ENCODE results near the gene RBMS2. TPM values are rescaled to one million over a fixed set of nuclear protein-coding genes. Genes with fewer than 3 reads are reported as not detected.

Gene RBMS2
- total RNA-seq, 1 donor from 2014 or later, result 129 TPM

DNA sequence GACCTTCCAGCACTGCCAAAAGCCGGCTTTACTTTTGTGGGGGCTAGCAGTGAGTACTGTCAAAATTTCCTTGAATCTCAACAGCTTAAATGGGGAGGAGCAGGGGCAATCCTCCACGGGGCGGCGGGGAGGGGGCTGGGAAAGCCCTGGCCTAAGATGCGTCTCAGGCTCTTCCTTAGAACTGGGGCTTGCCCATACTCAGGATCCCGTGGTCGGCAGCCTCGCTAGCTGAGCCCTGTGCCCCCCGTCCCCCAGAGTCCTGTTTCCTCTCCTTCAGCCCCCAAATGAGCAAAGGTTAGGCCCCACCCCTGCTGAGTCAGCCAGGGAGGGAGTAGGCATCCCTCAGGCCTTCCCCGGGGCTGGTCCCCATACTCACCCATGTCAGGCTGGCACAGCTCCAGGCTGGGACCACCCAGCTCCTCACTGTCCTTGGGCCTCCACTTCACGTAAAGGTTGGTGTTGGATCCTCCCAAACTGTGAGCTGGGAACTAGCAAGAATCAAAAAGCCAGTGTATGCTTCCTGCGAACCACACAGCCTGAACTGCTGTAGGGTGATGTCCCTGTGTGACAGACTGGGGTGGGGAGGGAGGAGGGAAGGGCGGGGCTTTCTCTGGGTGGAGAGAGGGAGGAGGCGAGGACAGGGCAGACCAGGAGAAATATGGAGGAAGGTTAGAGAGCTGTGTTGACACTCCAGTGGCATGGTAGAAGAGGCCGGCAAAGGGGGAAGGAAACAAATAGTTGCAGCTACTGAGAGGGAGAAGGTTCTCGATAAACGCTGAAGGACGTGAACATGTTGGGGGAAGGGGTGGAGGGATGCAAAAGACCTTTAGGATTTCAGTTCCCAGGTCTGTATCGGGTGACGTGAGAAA is 114.4 kb downstream of the RBMS2 start:
- Histone ChIP-seq H3K36me3 (peaks cover 36% of the 10 kb centered on the region), H3K4me1 (peaks cover 52% of the 10 kb centered on the region), H3K27me3 (ENCODE audit: low read depth) (no peaks in the 10 kb centered on the region), H3K27ac (peak overlapping the region; percentile 91), H3K4me3 (peak overlapping the region; percentile 92), H3K9me3 (no peaks in the 10 kb centered on the region)
- peak; percentile 90 for DNase-seq
- no peak for TF ChIP-seq CTCF (IDR thresholded peaks at IDR 0.05)
- intact Hi-C loops (cut with DNase I), result no loop called here
- ATAC-seq, result peak; percentile 89 to 90

GRCh38 chr12:56636675-56637540 is 115.3 kb downstream of the RBMS2 start:
- H3K27ac ChIP-seq, result peak overlapping the region; percentile 91
- TF ChIP-seq CTCF (IDR thresholded peaks at IDR 0.05), result peak; percentile 59
- no peaks in the 10 kb centered on the region for H3K27me3 ChIP-seq (ENCODE audit: low read depth)
- H3K9me3 ChIP-seq, result no peaks in the 10 kb centered on the region
- peak overlapping the region; percentile 92 for H3K4me3 ChIP-seq
- intact Hi-C loops (cut with DNase I), result no loop called here
- DNase-seq (peak; percentile 97), ATAC-seq (peak; percentile 77 to 89)
- peaks cover 45% of the 10 kb centered on the region for H3K36me3 ChIP-seq
- H3K4me1 ChIP-seq, result peaks cover 43% of the 10 kb centered on the region

DNA sequence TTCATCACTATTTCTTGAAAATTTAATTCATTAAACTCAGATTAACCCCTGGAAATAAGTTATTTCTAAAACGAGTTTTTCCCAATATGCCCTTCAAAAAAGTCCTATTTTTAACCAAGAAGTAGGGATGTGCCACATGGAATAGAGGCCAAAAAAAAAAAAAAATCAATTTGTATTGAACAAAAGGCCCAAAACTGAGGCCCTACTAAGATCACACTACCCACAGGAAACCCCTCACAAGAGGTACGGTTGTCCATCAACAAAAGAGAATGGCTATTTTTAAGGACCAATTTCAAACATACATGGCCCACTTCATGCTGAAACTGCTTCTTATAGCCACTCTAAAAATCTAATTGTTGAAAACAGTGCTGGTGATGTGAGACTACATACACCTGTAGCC is 116.0 kb downstream of the RBMS2 start:
- intact Hi-C loops (cut with DNase I), result no loop called here
- peaks cover 52% of the 10 kb centered on the region for H3K36me3 ChIP-seq
- no peak overlapping the region for H3K4me3 ChIP-seq
- TF ChIP-seq CTCF (IDR thresholded peaks at IDR 0.05), result no peak
- H3K4me1 ChIP-seq, result peaks cover 36% of the 10 kb centered on the region
- ATAC-seq, result no peak
- H3K27me3 ChIP-seq (ENCODE audit: low read depth), result no peaks in the 10 kb centered on the region
- no peaks in the 10 kb centered on the region for H3K9me3 ChIP-seq
- H3K27ac ChIP-seq, result peak overlapping the region; percentile 91
- DNase-seq, result no peak

GRCh38 chr12:56641219-56641618 is 119.6 kb downstream of the RBMS2 start:
- ATAC-seq, result no peak
- peaks cover 40% of the 10 kb centered on the region for H3K4me1 ChIP-seq
- H3K4me3 ChIP-seq, result no peak overlapping the region

More at GRCh38 chr12:56641219-56641618, 119.6 kb downstream of the RBMS2 start:
- TF ChIP-seq CTCF (IDR thresholded peaks at IDR 0.05), result no peak
- DNase-seq, result no peak
- intact Hi-C loops (cut with DNase I), result no loop called here
- H3K9me3 ChIP-seq, result no peaks in the 10 kb centered on the region
- H3K36me3 ChIP-seq, result peaks cover 72% of the 10 kb centered on the region
- H3K27ac ChIP-seq, result no peak overlapping the region
- no peaks in the 10 kb centered on the region for H3K27me3 ChIP-seq (ENCODE audit: low read depth)
